Measurements from ENCODE around the gene MACF1. TPM values are rescaled to one million over a fixed set of nuclear protein-coding genes. Genes with fewer than 3 reads are reported as not detected.

MACF1 gene
- total RNA-seq, 1 experiment from 2014 or later: 190 TPM

DNA sequence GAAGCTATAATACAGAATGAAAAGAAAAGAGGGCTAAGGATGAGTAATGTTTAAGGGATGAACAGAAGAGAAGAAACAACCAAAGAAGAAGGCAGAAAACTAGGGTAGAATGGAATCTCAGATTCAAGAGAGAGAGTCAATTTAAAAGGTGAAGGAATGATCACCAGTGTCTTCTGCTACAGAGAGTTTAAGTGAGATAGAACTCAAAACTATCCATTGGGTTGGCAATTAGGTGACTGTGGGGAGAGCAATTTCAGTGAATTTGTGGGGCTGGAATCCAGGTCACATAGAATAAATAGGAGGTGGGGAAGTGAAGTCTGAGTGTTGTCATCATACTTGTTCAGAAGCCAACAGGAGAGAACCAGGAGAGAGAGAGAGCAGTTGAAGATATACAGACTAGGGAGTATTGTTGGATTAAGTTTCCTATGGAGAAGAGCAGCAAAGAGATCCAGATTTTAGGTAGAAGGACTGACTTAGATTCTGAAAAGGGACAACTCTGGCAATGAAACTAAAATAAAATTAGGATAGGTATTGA lies 19.9 kb downstream of the MACF1 start:
- no peak overlapping the region for H3K4me3 Mint-ChIP-seq
- no peaks in the 10 kb centered on the region for H3K27me3 Mint-ChIP-seq (ENCODE audit: low read depth)
- H3K4me1 ChIP-seq (ENCODE audit: insufficient read depth, low read length): peaks cover 18% of the 10 kb centered on the region; the same call in 1 of the 2 replicates
- no peak overlapping the region for H4K5ac ChIP-seq (ENCODE audit: insufficient read length, low read depth, low read length)
- no peak overlapping the region for H3K14ac ChIP-seq (ENCODE audit: insufficient read depth, low read length)
- H3K27ac ChIP-seq (ENCODE audit: insufficient read length, low read depth, low read length): no peak overlapping the region
- no peak overlapping the region for H3K4ac ChIP-seq (ENCODE audit: low read depth, low read length)
- H3K27ac Mint-ChIP-seq: peak overlapping the region in 1 of 3 experiments; percentile 54; a peak in 3 of 7 replicates
- no peak overlapping the region for H2BK12ac ChIP-seq (ENCODE audit: insufficient read length, low read depth, low read length)
- no peak overlapping the region for H3K18ac ChIP-seq (ENCODE audit: insufficient read length, low read depth, low read length)
- peaks cover 42% of the 10 kb centered on the region in 2 experiments for H3K4me1 Mint-ChIP-seq
- no peak overlapping the region for H4K8ac ChIP-seq (replicated peaks; ENCODE audit: insufficient read length, low read depth, low read length)
- no peak overlapping the region for H3T11ph ChIP-seq (ENCODE audit: low read length)
- no peaks in the 10 kb centered on the region for H4K20me1 ChIP-seq (ENCODE audit: control insufficient read depth, insufficient read depth, insufficient read length)
- H2BK5ac ChIP-seq (ENCODE audit: insufficient read length, low read length): no peak overlapping the region
- H2AK5ac ChIP-seq (ENCODE audit: insufficient read length, low read length): no peak overlapping the region
- no peak overlapping the region for H4K91ac ChIP-seq (ENCODE audit: insufficient read length, low read depth, low read length)
- no peak overlapping the region for H2BK15ac ChIP-seq (ENCODE audit: low read depth, low read length)
- H3K23ac ChIP-seq (ENCODE audit: insufficient read length, low read depth, low read length): no peak overlapping the region
- no peak overlapping the region for H2BK20ac ChIP-seq (ENCODE audit: low read depth, low read length, poor library complexity, severe bottlenecking)
- no peak for DNase-seq
- no peak overlapping the region for H3K56ac ChIP-seq (ENCODE audit: insufficient read length, low read depth, low read length)
- no peaks in the 10 kb centered on the region for H3K9me3 ChIP-seq (ENCODE audit: control insufficient read depth, low read depth, low read length)
- H2AFZ ChIP-seq (ENCODE audit: low read length): no peak overlapping the region
- no peaks in the 10 kb centered on the region for H3K36me3 Mint-ChIP-seq (ENCODE audit: insufficient read depth in 1 of 3, low read depth in 3 of 3)
- TF ChIP-seq, protein P1, sequence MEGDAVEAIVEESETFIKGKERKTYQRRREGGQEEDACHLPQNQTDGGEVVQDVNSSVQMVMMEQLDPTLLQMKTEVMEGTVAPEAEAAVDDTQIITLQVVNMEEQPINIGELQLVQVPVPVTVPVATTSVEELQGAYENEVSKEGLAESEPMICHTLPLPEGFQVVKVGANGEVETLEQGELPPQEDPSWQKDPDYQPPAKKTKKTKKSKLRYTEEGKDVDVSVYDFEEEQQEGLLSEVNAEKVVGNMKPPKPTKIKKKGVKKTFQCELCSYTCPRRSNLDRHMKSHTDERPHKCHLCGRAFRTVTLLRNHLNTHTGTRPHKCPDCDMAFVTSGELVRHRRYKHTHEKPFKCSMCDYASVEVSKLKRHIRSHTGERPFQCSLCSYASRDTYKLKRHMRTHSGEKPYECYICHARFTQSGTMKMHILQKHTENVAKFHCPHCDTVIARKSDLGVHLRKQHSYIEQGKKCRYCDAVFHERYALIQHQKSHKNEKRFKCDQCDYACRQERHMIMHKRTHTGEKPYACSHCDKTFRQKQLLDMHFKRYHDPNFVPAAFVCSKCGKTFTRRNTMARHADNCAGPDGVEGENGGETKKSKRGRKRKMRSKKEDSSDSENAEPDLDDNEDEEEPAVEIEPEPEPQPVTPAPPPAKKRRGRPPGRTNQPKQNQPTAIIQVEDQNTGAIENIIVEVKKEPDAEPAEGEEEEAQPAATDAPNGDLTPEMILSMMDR (conservative IDR thresholded peaks at IDR 0.05): no peak
- H3K79me1 ChIP-seq (ENCODE audit: insufficient read depth, low read depth, low read length, poor library complexity, severe bottlenecking): peaks cover 3% of the 10 kb centered on the region
- no peaks in the 10 kb centered on the region for H3K27me3 ChIP-seq (ENCODE audit: insufficient read depth, low read length)
- peaks cover 30% of the 10 kb centered on the region; the same call in 1 of the 2 replicates for H3K79me2 ChIP-seq (ENCODE audit: insufficient read depth, low read length)
- H3K23me2 ChIP-seq (ENCODE audit: insufficient read length, low read depth, low read length, poor library complexity, severe bottlenecking): no peaks in the 10 kb centered on the region
- no peak overlapping the region for H3K4me2 ChIP-seq (ENCODE audit: insufficient read depth, insufficient read length, low read length)
- H3K9ac ChIP-seq (ENCODE audit: extremely low read depth, insufficient read length, low read length): no peak overlapping the region
- no peaks in the 10 kb centered on the region for H3K9me3 Mint-ChIP-seq
- H2BK120ac ChIP-seq (ENCODE audit: low read depth, low read length, poor library complexity, severe bottlenecking): no peak overlapping the region
